HCT116 (cell line): ENCODE data around the gene NSG2. TPM values are rescaled to one million over a fixed set of nuclear protein-coding genes. Genes with fewer than 3 reads are reported as not detected.

Experiments
- ATAC-seq: fragments of 200-7000 bp; cut with Tn5 transposase; 2 replicates; pipeline ENCODE4 v1.9.1; 2020; ENCODE audit warnings: mild to moderate bottlenecking, moderate library complexity
- BruUV-seq: library from RNA; stranded (reverse); fragments of 400-500 nt; replicated peaks from 2 replicates; lab custom pipeline; 2021; lab: Mats Ljungman, UMichigan
- CTCF ChIA-PET: fragments of 300-600 bp; sonication (Branson Sonifier 250); formaldehyde crosslinking; loops from one replicate; lab custom pipeline; 2021; ENCODE audit warnings: antibody characterized with exemption; lab: Charles Lee
- POLR2A ChIA-PET: fragments of 300-600, 350-600 bp; sonication (Branson Sonifier 250); formaldehyde crosslinking; loops from one replicate; lab custom pipeline; 2021; ENCODE audit warnings: antibody characterized with exemption; lab: Charles Lee
- RAD21 ChIA-PET, 2 experiments: fragments of 300-600 bp; sonication (Branson Sonifier 250); formaldehyde crosslinking; loops; one replicate each; lab custom pipeline; 2023; ENCODE audit warnings: low total read pairs in 2 of 2; ENCODE audit not compliant: uncharacterized antibody in 2 of 2, unreplicated experiment in 2 of 2, low non-redundant PET in 1 of 2; lab: Charles Lee
- DNase-seq: peaks from one replicate; pipeline ENCODE4 v3.0.0-alpha.2; 2010; ENCODE audit warnings: low read depth, low spot score
- H2AFZ ChIP-seq: fragments of 200-600 bp; shearing (Covaris generic), sonication (generic); 2 replicates; pipeline ENCODE4 v1.6.1; 2017; ENCODE audit warnings: low read depth, mixed run types, mixed read lengths, antibody characterized with exemption, low read length; ENCODE audit not compliant: poor library complexity, severe bottlenecking
- H3K27ac ChIP-seq: 2 replicates; pipeline ENCODE4 v1.5.1; 2012; ENCODE audit warnings: low read depth, low read length
- H3K27me3 ChIP-seq: fragments of 200-600 bp; sonication (generic); 2 replicates; pipeline ENCODE4 v1.6.1; 2016; ENCODE audit warnings: mixed run types, low read length, mixed read lengths; ENCODE audit not compliant: insufficient read depth
- H3K36me3 ChIP-seq, 2 experiments: fragments of 200-500 bp in 1 of 2; fragments of 200-600 bp in 1 of 2; sonication (Bioruptor generic) in 1 of 2; sonication (generic) in 1 of 2; 2 replicates each; pipeline versions ENCODE4 v1.5.1 to v1.6.1; 2014 to 2016; ENCODE audit warnings: low read length in 2 of 2, inconsistent platforms in 1 of 2, mixed read lengths in 1 of 2, mixed run types in 1 of 2; ENCODE audit not compliant: insufficient read depth in 2 of 2, control insufficient read depth in 1 of 2
- H3K4me1 ChIP-seq, 2 experiments: fragments of 200-600 bp in 1 of 2; sonication (generic) in 1 of 2; 2 replicates each; pipeline versions ENCODE4 v1.5.1 to v1.6.1; 2012 to 2017; ENCODE audit warnings: low read length in 2 of 2, inconsistent platforms in 1 of 2, mild to moderate bottlenecking in 1 of 2, mixed read lengths in 1 of 2, mixed run types in 1 of 2, moderate library complexity in 1 of 2; ENCODE audit not compliant: insufficient read depth in 2 of 2, control insufficient read depth in 1 of 2
- H3K4me2 ChIP-seq: fragments of 200-600 bp; sonication (generic); 2 replicates; pipeline ENCODE4 v1.6.1; 2017; ENCODE audit warnings: mixed run types, low read length, mixed read lengths
- H3K4me3 ChIP-seq, 2 experiments: fragments of 200-600 bp in 1 of 2; sonication (generic) in 1 of 2; replicated peaks in 1 of 2; 2 replicates each; pipeline ENCODE4 v1.5.1; 2011 to 2016; ENCODE audit warnings: low read length in 2 of 2, control low read depth in 1 of 2, low read depth in 1 of 2, mild to moderate bottlenecking in 1 of 2, mixed read lengths in 1 of 2, mixed run types in 1 of 2
- H3K79me2 ChIP-seq: fragments of 200-600 bp; sonication (generic); 2 replicates; pipeline ENCODE4 v1.6.1; 2017; ENCODE audit warnings: mild to moderate bottlenecking, mixed run types, low read length, moderate library complexity, mixed read lengths; ENCODE audit not compliant: insufficient read depth
- H3K9ac ChIP-seq: fragments of 200-600 bp; sonication (generic); 2 replicates; pipeline ENCODE4 v1.6.1; 2016; ENCODE audit warnings: low read length, mixed read lengths
- H3K9me2 ChIP-seq: fragments of 200-600 bp; sonication (generic), shearing (Covaris generic); 2 replicates; pipeline ENCODE4 v1.6.1; 2017; ENCODE audit warnings: mixed run types, mild to moderate bottlenecking, moderate library complexity; ENCODE audit not compliant: insufficient read depth
- H3K9me3 ChIP-seq, 2 experiments: fragments of 200-500 bp in 1 of 2; fragments of 200-600 bp in 1 of 2; sonication (Bioruptor generic) in 1 of 2; sonication (generic) in 1 of 2; 2 replicates each; pipeline ENCODE4 v1.6.1; 2014 to 2017; ENCODE audit warnings: low read length in 2 of 2, mixed read lengths in 2 of 2, inconsistent platforms in 1 of 2, low read depth in 1 of 2, mild to moderate bottlenecking in 1 of 2, mixed run types in 1 of 2, moderate library complexity in 1 of 2; ENCODE audit not compliant: control insufficient read depth in 1 of 2, insufficient read depth in 1 of 2
- H4K20me1 ChIP-seq: fragments of 200-600 bp; sonication (generic), shearing (Covaris generic); 2 replicates; pipeline ENCODE4 v1.6.1; 2017; ENCODE audit warnings: mixed run types, mild to moderate bottlenecking, moderate library complexity; ENCODE audit not compliant: insufficient read depth
- CBX3 ChIP-seq: IDR thresholded peaks from 2 replicates; pipeline ENCODE4 v1.6.1; 2012; ENCODE audit warnings: low read depth
- CEBPB ChIP-seq: IDR thresholded peaks from 2 replicates; pipeline ENCODE4 v1.6.1; 2012; ENCODE audit warnings: low read depth
- EGR1 ChIP-seq: IDR thresholded peaks from 2 replicates; pipeline ENCODE4 v1.6.1; 2012; ENCODE audit warnings: low read depth
- EZH2phosphoT487 ChIP-seq: fragments of 200-600 bp; IDR thresholded peaks from 2 replicates; pipeline ENCODE4 v1.6.1; 2018; ENCODE audit warnings: antibody characterized with exemption, borderline replicate concordance
- FOSL1 ChIP-seq: IDR thresholded peaks from 2 replicates; pipeline ENCODE4 v1.6.1; 2012; ENCODE audit warnings: low read depth
- POLR2AphosphoS5 ChIP-seq: IDR thresholded peaks from 2 replicates; pipeline ENCODE4 v1.6.1; 2011; ENCODE audit warnings: mild to moderate bottlenecking, low read depth, low read length, moderate library complexity
- RAD21 ChIP-seq: IDR thresholded peaks from 2 replicates; pipeline ENCODE4 v1.6.1; 2012; ENCODE audit warnings: low read depth, mild to moderate bottlenecking
- SIN3A ChIP-seq: IDR thresholded peaks from 2 replicates; pipeline ENCODE4 v1.6.1; 2012; ENCODE audit warnings: low read depth
- SP1 ChIP-seq: IDR thresholded peaks from 2 replicates; pipeline ENCODE4 v1.6.1; 2012; ENCODE audit warnings: low read depth
- SRF ChIP-seq: IDR thresholded peaks from 2 replicates; pipeline ENCODE4 v1.6.1; 2012; ENCODE audit warnings: low read depth
- TCF7L2 ChIP-seq: IDR thresholded peaks from 2 replicates; pipeline ENCODE4 v1.7.0; 2011; ENCODE audit warnings: borderline replicate concordance, inconsistent platforms; ENCODE audit not compliant: insufficient read depth, insufficient read length; ENCODE audit errors: extremely low read depth
- YY1 ChIP-seq: IDR thresholded peaks from 2 replicates; pipeline ENCODE4 v1.6.1; 2011; ENCODE audit warnings: low read length, low read depth, moderate library complexity, mild to moderate bottlenecking; ENCODE audit not compliant: insufficient replicate concordance; ENCODE audit errors: extremely low read depth
- ZFX ChIP-seq: fragments of 450-650 bp; IDR thresholded peaks from 2 replicates; pipeline ENCODE4 v1.6.1; 2017
- ZNF274 ChIP-seq: fragments of 200-500 bp; sonication (Bioruptor generic); IDR thresholded peaks from 2 replicates; pipeline ENCODE4 v1.6.1; 2014; ENCODE audit warnings: mild to moderate bottlenecking, low read depth, low read length, inconsistent platforms
- intact Hi-C: fragments of 100-400 bp; cut with micrococcal nuclease; formaldehyde crosslinking; loops from 2 replicates; pipeline ENCODE4 v1.10.0; 2022
- total RNA-seq: library from RNA; stranded (reverse); gene quantifications from one replicate; pipeline ENCODE4 v1.2.1, GENCODE V29; 2021; ENCODE audit not compliant: unreplicated experiment
- TF ChIP-seq, protein P1 (sequence below): IDR thresholded peaks from 2 replicates; pipeline ENCODE4 v1.6.1; 2012
- TF ChIP-seq, protein P2 (sequence below): IDR thresholded peaks from 2 replicates; pipeline ENCODE4 v1.6.1; 2012; ENCODE audit warnings: low read depth
- TF ChIP-seq, protein P3 (sequence below): IDR thresholded peaks from 2 replicates; pipeline ENCODE4 v1.6.1; 2012
- TF ChIP-seq, protein P4 (sequence below), 3 experiments: fragments of 200-600 bp in 1 of 3; sonication (generic) in 1 of 3; IDR thresholded peaks in 2 of 3; conservative IDR thresholded peaks in 1 of 3; 2 replicates each; pipeline ENCODE4 v1.5.1; 2012 to 2017; ENCODE audit warnings: low read depth in 2 of 3, low read length in 2 of 3, antibody characterized with exemption in 1 of 3, borderline replicate concordance in 1 of 3, control low read depth in 1 of 3, mild to moderate bottlenecking in 1 of 3, mixed read lengths in 1 of 3, mixed run types in 1 of 3, moderate library complexity in 1 of 3; ENCODE audit not compliant: insufficient read depth in 1 of 3

Gene NSG2
- total RNA-seq, 1 experiment from 2014 or later, result not detected

DNA sequence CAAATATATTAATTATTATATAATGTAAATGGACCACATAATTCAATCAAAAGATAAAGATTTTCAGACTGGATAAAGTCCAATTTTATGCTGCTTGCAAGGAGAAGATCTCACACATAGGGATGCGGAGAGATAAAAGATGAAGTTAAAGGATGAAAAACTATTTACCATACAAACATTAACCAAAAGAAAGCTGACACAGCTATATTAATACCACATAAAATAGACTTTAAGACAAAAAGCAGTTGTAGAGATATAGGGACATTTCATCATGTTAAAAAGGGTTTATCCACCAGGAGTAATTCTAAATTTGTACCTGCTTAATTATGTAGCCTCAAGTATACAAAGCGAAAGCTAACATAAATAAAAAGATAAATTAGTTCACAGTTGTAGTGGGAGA lies 15.2 kb upstream of the NSG2 start:
- CTCF ChIA-PET, result interaction anchor here (2.6 kb wide), 1 partner anchor 281 kb away, joined by 7 read pairs; no protein-coding TSS in a partner anchor
- H3K27me3 ChIP-seq, result peaks cover 26% of the 10 kb centered on the region

More for the DNA sequence above, 15.2 kb upstream of the NSG2 start:
- no peak overlapping the region for H3K4me3 ChIP-seq
- intact Hi-C loops, result no loop called here
- ATAC-seq (no peak), DNase-seq (no peak)
- ChIA-PET RAD21 (no interaction called here), POLR2A (no interaction called here)
- no peaks in the 10 kb centered on the region for H3K4me1 ChIP-seq
- no peaks in the 10 kb centered on the region for H3K9me3 ChIP-seq
- no peak for TF ChIP-seq CEBPB
- no peak for TF ChIP-seq YY1
- no peak for TF ChIP-seq FOSL1
- no peak for TF ChIP-seq EGR1
- TF ChIP-seq SIN3A, result no peak
- no peak for TF ChIP-seq CBX3
- no peak for TF ChIP-seq ZFX
- TF ChIP-seq, protein P1, sequence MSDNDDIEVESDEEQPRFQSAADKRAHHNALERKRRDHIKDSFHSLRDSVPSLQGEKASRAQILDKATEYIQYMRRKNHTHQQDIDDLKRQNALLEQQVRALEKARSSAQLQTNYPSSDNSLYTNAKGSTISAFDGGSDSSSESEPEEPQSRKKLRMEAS, result no peak
- TF ChIP-seq EZH2phosphoT487, result no peak
- TF ChIP-seq ZNF274, result no peak
- TF ChIP-seq, protein P2, sequence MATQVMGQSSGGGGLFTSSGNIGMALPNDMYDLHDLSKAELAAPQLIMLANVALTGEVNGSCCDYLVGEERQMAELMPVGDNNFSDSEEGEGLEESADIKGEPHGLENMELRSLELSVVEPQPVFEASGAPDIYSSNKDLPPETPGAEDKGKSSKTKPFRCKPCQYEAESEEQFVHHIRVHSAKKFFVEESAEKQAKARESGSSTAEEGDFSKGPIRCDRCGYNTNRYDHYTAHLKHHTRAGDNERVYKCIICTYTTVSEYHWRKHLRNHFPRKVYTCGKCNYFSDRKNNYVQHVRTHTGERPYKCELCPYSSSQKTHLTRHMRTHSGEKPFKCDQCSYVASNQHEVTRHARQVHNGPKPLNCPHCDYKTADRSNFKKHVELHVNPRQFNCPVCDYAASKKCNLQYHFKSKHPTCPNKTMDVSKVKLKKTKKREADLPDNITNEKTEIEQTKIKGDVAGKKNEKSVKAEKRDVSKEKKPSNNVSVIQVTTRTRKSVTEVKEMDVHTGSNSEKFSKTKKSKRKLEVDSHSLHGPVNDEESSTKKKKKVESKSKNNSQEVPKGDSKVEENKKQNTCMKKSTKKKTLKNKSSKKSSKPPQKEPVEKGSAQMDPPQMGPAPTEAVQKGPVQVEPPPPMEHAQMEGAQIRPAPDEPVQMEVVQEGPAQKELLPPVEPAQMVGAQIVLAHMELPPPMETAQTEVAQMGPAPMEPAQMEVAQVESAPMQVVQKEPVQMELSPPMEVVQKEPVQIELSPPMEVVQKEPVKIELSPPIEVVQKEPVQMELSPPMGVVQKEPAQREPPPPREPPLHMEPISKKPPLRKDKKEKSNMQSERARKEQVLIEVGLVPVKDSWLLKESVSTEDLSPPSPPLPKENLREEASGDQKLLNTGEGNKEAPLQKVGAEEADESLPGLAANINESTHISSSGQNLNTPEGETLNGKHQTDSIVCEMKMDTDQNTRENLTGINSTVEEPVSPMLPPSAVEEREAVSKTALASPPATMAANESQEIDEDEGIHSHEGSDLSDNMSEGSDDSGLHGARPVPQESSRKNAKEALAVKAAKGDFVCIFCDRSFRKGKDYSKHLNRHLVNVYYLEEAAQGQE, result no peak
- TF ChIP-seq POLR2AphosphoS5, result no peak
- no peak for TF ChIP-seq TCF7L2
- TF ChIP-seq RAD21, result no peak
- no peak for TF ChIP-seq SRF
- TF ChIP-seq, protein P3, sequence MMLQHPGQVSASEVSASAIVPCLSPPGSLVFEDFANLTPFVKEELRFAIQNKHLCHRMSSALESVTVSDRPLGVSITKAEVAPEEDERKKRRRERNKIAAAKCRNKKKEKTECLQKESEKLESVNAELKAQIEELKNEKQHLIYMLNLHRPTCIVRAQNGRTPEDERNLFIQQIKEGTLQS, result no peak
- TF ChIP-seq, protein P4, sequence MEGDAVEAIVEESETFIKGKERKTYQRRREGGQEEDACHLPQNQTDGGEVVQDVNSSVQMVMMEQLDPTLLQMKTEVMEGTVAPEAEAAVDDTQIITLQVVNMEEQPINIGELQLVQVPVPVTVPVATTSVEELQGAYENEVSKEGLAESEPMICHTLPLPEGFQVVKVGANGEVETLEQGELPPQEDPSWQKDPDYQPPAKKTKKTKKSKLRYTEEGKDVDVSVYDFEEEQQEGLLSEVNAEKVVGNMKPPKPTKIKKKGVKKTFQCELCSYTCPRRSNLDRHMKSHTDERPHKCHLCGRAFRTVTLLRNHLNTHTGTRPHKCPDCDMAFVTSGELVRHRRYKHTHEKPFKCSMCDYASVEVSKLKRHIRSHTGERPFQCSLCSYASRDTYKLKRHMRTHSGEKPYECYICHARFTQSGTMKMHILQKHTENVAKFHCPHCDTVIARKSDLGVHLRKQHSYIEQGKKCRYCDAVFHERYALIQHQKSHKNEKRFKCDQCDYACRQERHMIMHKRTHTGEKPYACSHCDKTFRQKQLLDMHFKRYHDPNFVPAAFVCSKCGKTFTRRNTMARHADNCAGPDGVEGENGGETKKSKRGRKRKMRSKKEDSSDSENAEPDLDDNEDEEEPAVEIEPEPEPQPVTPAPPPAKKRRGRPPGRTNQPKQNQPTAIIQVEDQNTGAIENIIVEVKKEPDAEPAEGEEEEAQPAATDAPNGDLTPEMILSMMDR (IDR thresholded peaks at IDR 0.05 in 2 of 3, conservative IDR thresholded peaks at IDR 0.05 in 1 of 3; ENCODE audit: borderline replicate concordance in 1 of 3, insufficient read depth in 1 of 3, low read depth in 2 of 3, low read length in 2 of 3), result no peak
- TF ChIP-seq SP1, result no peak
- no peak overlapping the region for H3K9ac ChIP-seq
- H3K36me3 ChIP-seq, result no peaks in the 10 kb centered on the region
- no peaks in the 10 kb centered on the region for H3K79me2 ChIP-seq
- no peak overlapping the region for H2AFZ ChIP-seq
- H3K9me2 ChIP-seq, result no peaks in the 10 kb centered on the region
- no peak overlapping the region for H3K27ac ChIP-seq
- no peak overlapping the region for H3K4me2 ChIP-seq
- BruUV-seq, result no TSS peak
- no peaks in the 10 kb centered on the region for H4K20me1 ChIP-seq
